ENCODE results near the gene NANOS3.
"Not testable (repeated sequence)": the region's sequence is repeated elsewhere in the genome, so short reads cannot be mapped to it uniquely, and the experiment has no call there.

The NANOS3 gene

GRCh38 chr19:13918726-13919411, 41.9 kb downstream of the NANOS3 start:
- TF ChIP-seq, protein P1, sequence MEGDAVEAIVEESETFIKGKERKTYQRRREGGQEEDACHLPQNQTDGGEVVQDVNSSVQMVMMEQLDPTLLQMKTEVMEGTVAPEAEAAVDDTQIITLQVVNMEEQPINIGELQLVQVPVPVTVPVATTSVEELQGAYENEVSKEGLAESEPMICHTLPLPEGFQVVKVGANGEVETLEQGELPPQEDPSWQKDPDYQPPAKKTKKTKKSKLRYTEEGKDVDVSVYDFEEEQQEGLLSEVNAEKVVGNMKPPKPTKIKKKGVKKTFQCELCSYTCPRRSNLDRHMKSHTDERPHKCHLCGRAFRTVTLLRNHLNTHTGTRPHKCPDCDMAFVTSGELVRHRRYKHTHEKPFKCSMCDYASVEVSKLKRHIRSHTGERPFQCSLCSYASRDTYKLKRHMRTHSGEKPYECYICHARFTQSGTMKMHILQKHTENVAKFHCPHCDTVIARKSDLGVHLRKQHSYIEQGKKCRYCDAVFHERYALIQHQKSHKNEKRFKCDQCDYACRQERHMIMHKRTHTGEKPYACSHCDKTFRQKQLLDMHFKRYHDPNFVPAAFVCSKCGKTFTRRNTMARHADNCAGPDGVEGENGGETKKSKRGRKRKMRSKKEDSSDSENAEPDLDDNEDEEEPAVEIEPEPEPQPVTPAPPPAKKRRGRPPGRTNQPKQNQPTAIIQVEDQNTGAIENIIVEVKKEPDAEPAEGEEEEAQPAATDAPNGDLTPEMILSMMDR (IDR thresholded peaks at IDR 0.05; ENCODE audit: low read depth, low read length, missing control alignments) = no peak
- in situ Hi-C loops (cut with HindIII; ENCODE audit: low sequenced_read_pairs) = no loop called here

GRCh38 chr19:13920524-13920923, 43.6 kb downstream of the NANOS3 start:
- TF ChIP-seq, protein P1 (IDR thresholded peaks at IDR 0.05; ENCODE audit: low read depth, low read length, missing control alignments) = no peak
- H3K4me3 ChIP-seq (ENCODE audit: low read depth, low read length) = no peak overlapping the region
- in situ Hi-C loops (cut with HindIII; ENCODE audit: low sequenced_read_pairs) = no loop called here
- DNase-seq (ENCODE audit: low read depth) = no peak

More at GRCh38 chr19:13918726-13919411, 41.9 kb downstream of the NANOS3 start:
- no peak for DNase-seq (ENCODE audit: low read depth)
- no peak overlapping the region for H3K4me3 ChIP-seq (ENCODE audit: low read depth, low read length)

DNA sequence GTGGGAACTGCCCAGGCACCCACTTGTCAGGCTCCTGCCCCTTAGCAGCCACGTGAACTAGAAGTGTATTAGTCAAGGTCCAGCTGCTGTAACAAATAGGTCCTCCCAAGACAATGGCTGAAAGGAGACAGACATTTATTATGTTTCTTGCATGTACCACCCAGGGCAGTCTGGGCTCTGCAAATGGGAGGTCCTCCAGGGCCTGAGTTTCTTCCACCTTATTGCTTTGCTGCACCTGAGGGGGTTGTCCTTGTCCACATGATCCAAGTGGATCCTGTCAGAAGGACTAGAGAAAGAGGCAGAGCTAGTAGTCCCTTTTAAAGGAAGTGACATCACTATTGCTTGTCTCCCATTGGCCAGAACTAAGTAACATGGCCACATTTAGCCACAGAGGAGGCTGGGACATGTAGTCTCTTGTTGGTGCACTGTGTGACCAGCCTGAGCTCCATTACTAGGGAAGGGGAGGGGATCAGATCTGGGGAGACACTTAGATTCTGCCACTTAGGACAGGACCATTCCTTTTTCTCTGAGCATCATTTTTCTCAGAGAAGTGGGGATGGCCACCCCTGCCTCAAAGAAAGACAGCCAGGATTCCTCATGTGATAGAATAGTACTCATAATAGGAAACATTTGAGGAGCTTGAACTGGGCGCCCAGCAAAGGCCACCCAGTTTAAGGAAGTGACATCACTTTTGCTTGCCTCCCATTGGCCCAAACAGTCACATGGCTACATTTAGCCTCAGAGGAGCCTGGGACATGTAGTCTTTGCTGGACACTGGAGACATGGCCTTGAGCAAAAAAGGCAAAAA, 44.2 kb downstream of the NANOS3 start:
- no peak overlapping the region for H3K4me3 ChIP-seq (ENCODE audit: low read depth, low read length)
- TF ChIP-seq, protein P1 (IDR thresholded peaks at IDR 0.05; ENCODE audit: low read depth, low read length, missing control alignments) = no peak
- DNase-seq (ENCODE audit: low read depth) = no peak
- in situ Hi-C loops (cut with HindIII; ENCODE audit: low sequenced_read_pairs) = no loop called here

DNA sequence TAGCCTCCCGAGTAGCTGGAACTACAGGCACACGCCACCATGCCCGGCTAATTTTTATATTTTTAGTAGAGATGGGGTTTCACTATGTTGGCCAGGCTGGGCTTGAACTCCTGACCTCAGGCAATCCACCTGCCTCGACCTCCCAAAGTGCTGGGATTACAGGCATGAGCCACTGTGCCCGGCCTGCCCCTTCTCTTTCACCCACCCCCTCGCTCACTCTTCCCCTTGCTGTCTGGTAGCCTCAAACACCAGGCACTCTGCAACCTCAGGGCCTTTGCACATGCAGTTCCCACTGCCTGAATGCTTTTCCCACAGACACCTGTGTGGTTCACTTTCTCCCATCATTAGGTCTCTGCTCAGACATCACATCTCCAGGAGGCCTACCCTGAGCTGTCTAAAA, 45.2 kb downstream of the NANOS3 start:
- DNase-seq (ENCODE audit: low read depth); H3K4me3 ChIP-seq (ENCODE audit: low read depth, low read length); in situ Hi-C loops (cut with HindIII; ENCODE audit: low sequenced_read_pairs): not testable (repeated sequence)

DNA sequence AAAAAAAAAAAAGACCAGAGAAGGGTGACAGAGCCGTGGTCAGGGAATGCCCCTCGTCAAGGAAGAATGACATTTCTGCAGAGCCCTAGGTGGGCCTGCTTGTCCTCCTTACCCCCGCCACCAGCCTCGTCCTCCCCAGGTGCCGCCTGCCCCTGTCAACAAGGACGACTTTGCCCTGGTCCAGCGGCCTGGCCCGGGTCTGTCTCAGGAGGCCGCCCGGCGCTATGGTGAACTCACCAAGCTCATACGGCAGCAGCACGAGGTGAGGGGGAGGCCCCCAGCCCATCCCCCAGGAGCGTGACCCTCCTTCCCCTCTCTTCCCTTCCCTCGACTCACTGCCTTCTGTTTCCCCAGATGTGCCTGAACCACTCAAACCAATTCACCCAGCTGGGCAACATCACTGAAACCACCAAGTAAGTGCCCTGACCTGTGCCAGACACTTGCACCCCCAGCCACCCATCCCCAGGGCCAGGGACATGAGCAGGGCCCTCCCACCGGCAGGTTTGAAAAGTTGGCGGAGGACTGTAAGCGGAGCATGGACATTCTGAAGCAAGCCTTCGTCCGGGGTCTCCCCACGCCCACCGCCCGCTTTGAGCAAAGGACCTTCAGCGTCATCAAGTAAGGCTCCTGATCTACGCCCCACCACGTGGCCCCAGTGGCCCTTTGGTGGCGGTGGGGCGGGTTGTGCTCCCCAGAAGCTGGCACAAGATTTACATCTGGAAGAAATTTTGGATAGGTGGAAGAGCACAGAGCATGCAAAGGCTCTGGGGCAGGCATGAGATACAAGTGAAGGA, 46.5 kb downstream of the NANOS3 start:
- DNase-seq (ENCODE audit: low read depth) = no peak
- H3K4me3 ChIP-seq (ENCODE audit: low read depth, low read length) = no peak overlapping the region
- in situ Hi-C loops (cut with HindIII; ENCODE audit: low sequenced_read_pairs) = no loop called here
- TF ChIP-seq, protein P1 (IDR thresholded peaks at IDR 0.05; ENCODE audit: low read depth, low read length, missing control alignments) = no peak

DNA sequence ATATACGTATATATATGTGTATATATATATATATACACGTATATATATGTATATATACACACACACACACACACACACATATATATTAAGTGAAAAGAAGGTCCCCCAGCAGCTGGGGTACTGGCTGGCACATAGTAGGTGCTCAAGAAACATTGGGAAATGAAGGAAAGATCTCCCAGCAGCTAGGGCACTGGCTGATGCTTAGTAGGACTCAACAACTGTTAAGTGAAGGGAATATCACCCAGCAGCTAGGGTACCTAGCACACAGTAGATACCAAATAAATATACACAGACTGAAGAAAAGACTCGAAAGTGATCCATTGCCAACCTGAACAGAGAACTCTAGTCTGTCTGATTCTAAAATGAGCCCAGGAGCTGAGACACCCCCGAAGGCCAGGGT, 49.1 kb downstream of the NANOS3 start:
- in situ Hi-C loops (cut with HindIII; ENCODE audit: low sequenced_read_pairs) = no loop called here
- H3K4me3 ChIP-seq (ENCODE audit: low read depth, low read length) = no peak overlapping the region
- no peak for DNase-seq (ENCODE audit: low read depth)
- TF ChIP-seq, protein P1 (IDR thresholded peaks at IDR 0.05; ENCODE audit: low read depth, low read length, missing control alignments) = no peak

Measured in astrocyte of the cerebellum (primary cell).